SU-DHL-6 (cell line): ENCODE results near the gene ZNF487.

Experiments used
- CTCF ChIP-seq: fragments of 200-600 bp; sonication (generic); IDR thresholded peaks from one replicate; pipeline ENCODE4 v1.5.1; 2017; ENCODE audit warnings: antibody characterized with exemption, mild to moderate bottlenecking, low read length, moderate library complexity; ENCODE audit not compliant: insufficient read depth, poor library complexity, severe bottlenecking
- EZH2phosphoT487 ChIP-seq: fragments of 200-600 bp; sonication (generic), shearing (Covaris generic); conservative IDR thresholded peaks from 2 replicates; pipeline ENCODE4 v1.6.1; 2018; ENCODE audit warnings: mild to moderate bottlenecking, antibody characterized with exemption, low read length, moderate library complexity, mixed read lengths

DNA sequence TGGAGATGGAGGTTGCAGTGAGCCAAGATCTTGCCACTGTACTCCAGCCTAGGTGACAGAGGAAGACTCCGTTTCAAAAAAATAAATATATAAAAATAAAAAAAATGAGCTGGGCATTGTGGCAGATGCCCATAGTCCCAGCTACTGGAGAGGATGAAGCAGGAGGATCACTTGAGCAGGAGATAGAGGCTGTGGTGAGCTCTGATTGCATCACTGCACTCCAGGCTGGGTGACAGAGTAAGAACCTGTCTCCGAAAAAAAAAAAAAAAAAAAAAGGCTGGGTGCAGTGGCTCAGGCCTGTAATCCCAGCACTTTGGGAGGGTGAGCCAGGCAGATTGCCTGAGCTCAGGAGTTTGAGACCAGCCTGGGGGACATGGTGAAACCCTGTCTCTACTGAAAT, 11.8 kb downstream of the ZNF487 start:
- TF ChIP-seq CTCF: no peak
- no peak for TF ChIP-seq EZH2phosphoT487
